K562 (cell line): Measurements from ENCODE around the gene EIPR1. TPM values are rescaled to one million over a fixed set of nuclear protein-coding genes. Genes with fewer than 3 reads are reported as not detected.
A peak's percentile ranks its signal among the peaks of the same experiment; 100 is the strongest.

ENCODE experiments used
- BRCA1 ChIP-seq, 2 experiments: fragments of 450-650 bp in 1 of 2; sonication (generic) in 1 of 2; formaldehyde crosslinking in 1 of 2; IDR thresholded peaks; 2 replicates each; pipeline versions ENCODE4 v1.5.0 to v1.6.1; 2017 to 2020; ENCODE audit warnings: mild to moderate bottlenecking in 1 of 2, missing genetic modification reagents in 1 of 2
- ESRRA ChIP-seq: fragments of 450-650 bp; IDR thresholded peaks from 2 replicates; pipeline ENCODE4 v1.6.1; 2014; ENCODE audit warnings: low read depth, mild to moderate bottlenecking, moderate library complexity, borderline replicate concordance
- KLF1 ChIP-seq: fragments of 450-650 bp; IDR thresholded peaks from 2 replicates; pipeline ENCODE4 v1.6.1; 2016; ENCODE audit warnings: missing genetic modification characterization, missing compliant biosample characterization
- MED1 ChIP-seq: sonication (generic); formaldehyde crosslinking; IDR thresholded peaks from 2 replicates; pipeline ENCODE4 v1.8.1; 2023; ENCODE audit warnings: missing genetic modification reagents, borderline replicate concordance
- NR4A1 ChIP-seq, 2 experiments: fragments of 250-450 bp in 1 of 2; fragments of 450-650 bp in 1 of 2; sonication (Bioruptor Pico) in 1 of 2; IDR thresholded peaks; 2 replicates each; pipeline versions ENCODE4 v1.4.0 to v1.6.1; 2016 to 2020; ENCODE audit warnings: mild to moderate bottlenecking in 2 of 2, missing compliant biosample characterization in 1 of 2, missing genetic modification characterization in 1 of 2, moderate library complexity in 1 of 2
- PTRF ChIP-seq: fragments of 450-650 bp; IDR thresholded peaks from 2 replicates; pipeline ENCODE4 v1.6.1; 2016; ENCODE audit warnings: mild to moderate bottlenecking, missing genetic modification characterization, missing compliant biosample characterization
- SPI1 ChIP-seq: IDR thresholded peaks from 2 replicates; pipeline ENCODE4 v1.6.1; 2011; ENCODE audit warnings: low read depth, low read length, control low read depth, borderline replicate concordance
- WHSC1 ChIP-seq: IDR thresholded peaks from one replicate; pipeline ENCODE4 v1.6.1; 2012; ENCODE audit warnings: low read length, control low read depth, inconsistent platforms
- XRCC3 ChIP-seq: fragments of 450-650 bp; IDR thresholded peaks from 2 replicates; pipeline ENCODE4 v1.6.1; 2017; ENCODE audit warnings: mild to moderate bottlenecking, moderate library complexity
- ZNF263 ChIP-seq: sonication (generic); formaldehyde crosslinking; IDR thresholded peaks from 2 replicates; pipeline ENCODE4 v1.8.0; 2022; ENCODE audit warnings: mild to moderate bottlenecking, missing genetic modification reagents, borderline replicate concordance
- ZNF311 ChIP-seq: fragments of 250-450 bp; sonication (Bioruptor Pico); IDR thresholded peaks from 2 replicates; pipeline ENCODE4 v1.4.0; 2020; ENCODE audit warnings: mild to moderate bottlenecking, moderate library complexity
- ZNF384 ChIP-seq: IDR thresholded peaks from 2 replicates; pipeline ENCODE4 v1.6.1; 2012; ENCODE audit warnings: low read depth, low read length, improper control_type of control experiment
- ZNF444 ChIP-seq: fragments of 250-450 bp; sonication (Bioruptor Pico); IDR thresholded peaks from 2 replicates; pipeline ENCODE4 v1.4.0; 2020; ENCODE audit warnings: mild to moderate bottlenecking, moderate library complexity
- ZNF766 ChIP-seq: fragments of 200-800 bp; sonication (Bioruptor generic); conservative IDR thresholded peaks from 2 replicates; pipeline ENCODE4 v1.6.1; 2016; ENCODE audit warnings: missing genetic modification characterization, missing compliant biosample characterization
- ZNF830 ChIP-seq: fragments of 250-450 bp; sonication (Bioruptor Pico); IDR thresholded peaks from 2 replicates; pipeline ENCODE4 v1.5.0; 2021; ENCODE audit warnings: mild to moderate bottlenecking
- polyA plus RNA-seq, 8 experiments: library from polyadenylated mRNA; depleted of rRNA in 4 of 8; stranded (reverse) in 5 of 8; unstranded in 3 of 8; fragments of >200 nt; fragmentation: Nextera tagmentation in 2 of 8; fragmentation: Illumina TruSeq in 1 of 8; extraction: Ambion mirVana in 2 of 8; extraction: Trizol in 1 of 8; gene quantifications; 2 replicates each; pipeline versions ENCODE4 v1.2.1 to v1.2.3, GENCODE V29; 2011 to 2014; ENCODE audit warnings: inconsistent platforms in 1 of 8, missing spikeins in 1 of 8
- total RNA-seq, 7 experiments: library from RNA; depleted of rRNA in 6 of 7; stranded (reverse); fragments of >200 nt in 6 of 7; fragmentation: Illumina TruSeq in 2 of 7; extraction: Trizol in 2 of 7; gene quantifications; 2 replicates each; pipeline versions ENCODE4 v1.2.1 to v1.2.3, GENCODE V29; 2011 to 2021; ENCODE audit warnings: low replicate concordance in 1 of 7
- TF ChIP-seq, protein P1 (sequence below), 2 experiments: fragments of 450-650 bp in 1 of 2; sonication (generic) in 1 of 2; formaldehyde crosslinking in 1 of 2; IDR thresholded peaks in 1 of 2; conservative IDR thresholded peaks in 1 of 2; 2 replicates each; pipeline versions ENCODE4 v1.6.1 to v1.8.1; 2016 to 2023; ENCODE audit warnings: mild to moderate bottlenecking in 2 of 2, moderate library complexity in 2 of 2, inconsistent platforms in 1 of 2, missing genetic modification reagents in 1 of 2
- TF ChIP-seq, protein P2 (sequence below), 2 experiments: fragments of 450-650 bp in 1 of 2; sonication (generic) in 1 of 2; formaldehyde crosslinking; conservative IDR thresholded peaks; 2 replicates each; pipeline versions ENCODE4 v1.4.0 to v1.8.1; 2020 to 2022; ENCODE audit warnings: mild to moderate bottlenecking in 1 of 2, missing genetic modification reagents in 1 of 2
- TF ChIP-seq, protein P3 (sequence below): sonication (generic); formaldehyde crosslinking; IDR thresholded peaks from 2 replicates; pipeline ENCODE4 v1.8.1; 2022; ENCODE audit warnings: missing genetic modification reagents
- TF ChIP-seq, protein P4 (sequence below): fragments of 450-650 bp; IDR thresholded peaks from one replicate; pipeline ENCODE4 v1.6.1; 2018; ENCODE audit warnings: mild to moderate bottlenecking, moderate library complexity; ENCODE audit not compliant: partially characterized antibody
- TF ChIP-seq, protein P5 (sequence below): fragments of 250-450 bp; sonication (Bioruptor Pico); IDR thresholded peaks from 2 replicates; pipeline ENCODE4 v1.5.0; 2022; ENCODE audit warnings: mild to moderate bottlenecking

EIPR1 gene
- total and polyA plus RNA-seq, 9 of the 15 experiments (the other 6 are each of a cell fraction or from before 2014, with no cell fraction given), result 19.9 to 54.4 (median 35.9) TPM

DNA sequence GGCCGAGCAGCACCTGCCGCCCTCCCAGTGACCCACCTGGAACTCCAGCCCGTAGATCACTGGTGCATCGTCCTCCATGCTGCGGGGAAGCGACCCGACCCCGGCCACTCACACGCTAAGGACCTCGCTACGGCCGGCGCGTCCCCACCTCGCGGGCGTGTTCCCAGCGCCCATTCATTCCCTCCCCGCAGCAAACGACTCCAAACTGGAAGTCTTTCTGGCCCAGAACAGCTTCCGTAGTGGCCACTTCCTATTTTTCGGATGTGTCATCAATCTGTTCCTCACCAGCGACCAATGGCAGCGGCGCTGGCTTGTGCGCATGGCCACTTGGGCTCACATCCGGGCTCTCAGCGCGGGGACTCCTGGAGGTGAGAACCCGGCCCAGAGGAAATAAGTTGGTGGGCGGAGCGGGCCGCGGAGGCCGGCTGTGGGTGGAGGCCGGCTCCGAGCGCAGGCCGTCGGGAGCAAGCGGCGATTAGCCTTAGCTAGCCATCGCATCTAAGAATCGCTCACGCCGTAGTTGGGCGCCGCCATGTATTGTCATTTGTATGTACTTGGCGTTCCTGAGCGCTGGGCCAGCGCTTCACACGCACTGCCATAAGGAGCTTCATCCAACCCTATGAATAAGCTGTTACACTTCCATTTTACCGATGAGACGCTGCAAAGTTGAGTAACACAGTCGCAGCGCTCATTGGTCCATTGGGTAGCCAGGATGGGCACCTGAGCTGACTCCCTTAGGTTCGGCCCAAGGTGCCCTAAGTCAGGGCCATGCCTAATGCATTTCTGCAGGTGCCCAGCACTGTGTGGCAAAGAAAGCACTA lies at the start of gene EIPR1 (continued):
- no peak for TF ChIP-seq ZNF263 (CRISPR knock-in tag)
- TF ChIP-seq WHSC1, result no peak
- TF ChIP-seq MED1 (CRISPR knock-in tag), result no peak
- TF ChIP-seq ZNF384, result no peak
- no peak for TF ChIP-seq ZNF444 (CRISPR knock-in tag)
- TF ChIP-seq SPI1, result peak; percentile 99
- no peak for TF ChIP-seq BRCA1 (IDR thresholded peaks at IDR 0.05)
- no peak for TF ChIP-seq BRCA1 (CRISPR knock-in tag; IDR thresholded peaks at IDR 0.05)
- TF ChIP-seq ZNF830 (CRISPR knock-in tag), result no peak
- no peak for TF ChIP-seq ZNF766 (CRISPR knock-in tag)
- TF ChIP-seq, protein P1, sequence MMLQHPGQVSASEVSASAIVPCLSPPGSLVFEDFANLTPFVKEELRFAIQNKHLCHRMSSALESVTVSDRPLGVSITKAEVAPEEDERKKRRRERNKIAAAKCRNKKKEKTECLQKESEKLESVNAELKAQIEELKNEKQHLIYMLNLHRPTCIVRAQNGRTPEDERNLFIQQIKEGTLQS (IDR thresholded peaks at IDR 0.05), result peak; percentile 75
- TF ChIP-seq, protein P1 (CRISPR knock-in tag; conservative IDR thresholded peaks at IDR 0.05), result peak; percentile 87; the same call in 1 of the 2 replicates
- no peak for TF ChIP-seq KLF1 (tag)
- TF ChIP-seq, protein P2, sequence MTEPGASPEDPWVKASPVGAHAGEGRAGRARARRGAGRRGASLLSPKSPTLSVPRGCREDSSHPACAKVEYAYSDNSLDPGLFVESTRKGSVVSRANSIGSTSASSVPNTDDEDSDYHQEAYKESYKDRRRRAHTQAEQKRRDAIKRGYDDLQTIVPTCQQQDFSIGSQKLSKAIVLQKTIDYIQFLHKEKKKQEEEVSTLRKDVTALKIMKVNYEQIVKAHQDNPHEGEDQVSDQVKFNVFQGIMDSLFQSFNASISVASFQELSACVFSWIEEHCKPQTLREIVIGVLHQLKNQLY (CRISPR knock-in tag; conservative IDR thresholded peaks at IDR 0.05), result no peak
- no peak for TF ChIP-seq PTRF
- TF ChIP-seq, protein P3, sequence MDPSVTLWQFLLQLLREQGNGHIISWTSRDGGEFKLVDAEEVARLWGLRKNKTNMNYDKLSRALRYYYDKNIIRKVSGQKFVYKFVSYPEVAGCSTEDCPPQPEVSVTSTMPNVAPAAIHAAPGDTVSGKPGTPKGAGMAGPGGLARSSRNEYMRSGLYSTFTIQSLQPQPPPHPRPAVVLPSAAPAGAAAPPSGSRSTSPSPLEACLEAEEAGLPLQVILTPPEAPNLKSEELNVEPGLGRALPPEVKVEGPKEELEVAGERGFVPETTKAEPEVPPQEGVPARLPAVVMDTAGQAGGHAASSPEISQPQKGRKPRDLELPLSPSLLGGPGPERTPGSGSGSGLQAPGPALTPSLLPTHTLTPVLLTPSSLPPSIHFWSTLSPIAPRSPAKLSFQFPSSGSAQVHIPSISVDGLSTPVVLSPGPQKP (CRISPR knock-in tag), result no peak
- peak; percentile 74 for TF ChIP-seq ESRRA
- TF ChIP-seq ZNF311 (CRISPR knock-in tag), result no peak
- TF ChIP-seq, protein P4, sequence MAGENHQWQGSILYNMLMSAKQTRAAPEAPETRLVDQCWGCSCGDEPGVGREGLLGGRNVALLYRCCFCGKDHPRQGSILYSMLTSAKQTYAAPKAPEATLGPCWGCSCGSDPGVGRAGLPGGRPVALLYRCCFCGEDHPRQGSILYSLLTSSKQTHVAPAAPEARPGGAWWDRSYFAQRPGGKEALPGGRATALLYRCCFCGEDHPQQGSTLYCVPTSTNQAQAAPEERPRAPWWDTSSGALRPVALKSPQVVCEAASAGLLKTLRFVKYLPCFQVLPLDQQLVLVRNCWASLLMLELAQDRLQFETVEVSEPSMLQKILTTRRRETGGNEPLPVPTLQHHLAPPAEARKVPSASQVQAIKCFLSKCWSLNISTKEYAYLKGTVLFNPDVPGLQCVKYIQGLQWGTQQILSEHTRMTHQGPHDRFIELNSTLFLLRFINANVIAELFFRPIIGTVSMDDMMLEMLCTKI, result no peak
- TF ChIP-seq NR4A1 (CRISPR knock-in tag; IDR thresholded peaks at IDR 0.05), result no peak
- TF ChIP-seq NR4A1 (tag; IDR thresholded peaks at IDR 0.05), result no peak
- TF ChIP-seq XRCC3, result no peak
- TF ChIP-seq, protein P5, sequence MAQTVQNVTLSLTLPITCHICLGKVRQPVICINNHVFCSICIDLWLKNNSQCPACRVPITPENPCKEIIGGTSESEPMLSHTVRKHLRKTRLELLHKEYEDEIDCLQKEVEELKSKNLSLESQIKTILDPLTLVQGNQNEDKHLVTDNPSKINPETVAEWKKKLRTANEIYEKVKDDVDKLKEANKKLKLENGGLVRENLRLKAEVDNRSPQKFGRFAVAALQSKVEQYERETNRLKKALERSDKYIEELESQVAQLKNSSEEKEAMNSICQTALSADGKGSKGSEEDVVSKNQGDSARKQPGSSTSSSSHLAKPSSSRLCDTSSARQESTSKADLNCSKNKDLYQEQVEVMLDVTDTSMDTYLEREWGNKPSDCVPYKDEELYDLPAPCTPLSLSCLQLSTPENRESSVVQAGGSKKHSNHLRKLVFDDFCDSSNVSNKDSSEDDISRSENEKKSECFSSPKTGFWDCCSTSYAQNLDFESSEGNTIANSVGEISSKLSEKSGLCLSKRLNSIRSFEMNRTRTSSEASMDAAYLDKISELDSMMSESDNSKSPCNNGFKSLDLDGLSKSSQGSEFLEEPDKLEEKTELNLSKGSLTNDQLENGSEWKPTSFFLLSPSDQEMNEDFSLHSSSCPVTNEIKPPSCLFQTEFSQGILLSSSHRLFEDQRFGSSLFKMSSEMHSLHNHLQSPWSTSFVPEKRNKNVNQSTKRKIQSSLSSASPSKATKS, result no peak
